Stimulated activated CD4-positive, alpha-beta T cell treated with anti-CD3 and anti-CD28 coated beads, Interleukin-1b, Interleukin-23, amount 100 ng/mL, for 24 hours (primary cell): ENCODE results near the gene NRXN3.
"Not testable (repeated sequence)": the region's sequence is repeated elsewhere in the genome, so short reads cannot be mapped to it uniquely, and the experiment has no call there.

Experiments
- DNase-seq, 4 experiments: peaks; one replicate each; pipeline ENCODE4 v3.0.0-alpha.2; 2020; ENCODE audit warnings: low read depth in 4 of 4, low spot score in 1 of 4

The NRXN3 gene

DNA sequence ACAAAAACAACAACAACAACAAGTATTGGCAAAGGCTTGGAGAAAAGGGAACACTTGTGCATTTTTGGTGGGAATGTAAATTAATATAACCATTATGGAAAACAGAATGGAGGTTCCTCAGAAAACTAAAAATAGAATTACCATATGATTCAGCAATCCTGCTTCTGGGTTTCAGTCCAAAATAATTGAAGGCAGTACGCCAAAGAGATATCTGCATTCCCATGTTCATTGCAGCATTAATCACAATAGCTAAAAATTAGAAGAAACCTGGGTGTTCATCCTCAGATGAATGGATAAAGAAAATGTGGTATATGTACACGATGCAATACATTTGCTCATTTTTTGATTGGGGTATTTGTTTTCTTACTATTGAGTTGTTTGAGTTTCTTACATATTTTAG, 813.0 kb downstream of the NRXN3 start:
- DNase-seq = no peak

DNA sequence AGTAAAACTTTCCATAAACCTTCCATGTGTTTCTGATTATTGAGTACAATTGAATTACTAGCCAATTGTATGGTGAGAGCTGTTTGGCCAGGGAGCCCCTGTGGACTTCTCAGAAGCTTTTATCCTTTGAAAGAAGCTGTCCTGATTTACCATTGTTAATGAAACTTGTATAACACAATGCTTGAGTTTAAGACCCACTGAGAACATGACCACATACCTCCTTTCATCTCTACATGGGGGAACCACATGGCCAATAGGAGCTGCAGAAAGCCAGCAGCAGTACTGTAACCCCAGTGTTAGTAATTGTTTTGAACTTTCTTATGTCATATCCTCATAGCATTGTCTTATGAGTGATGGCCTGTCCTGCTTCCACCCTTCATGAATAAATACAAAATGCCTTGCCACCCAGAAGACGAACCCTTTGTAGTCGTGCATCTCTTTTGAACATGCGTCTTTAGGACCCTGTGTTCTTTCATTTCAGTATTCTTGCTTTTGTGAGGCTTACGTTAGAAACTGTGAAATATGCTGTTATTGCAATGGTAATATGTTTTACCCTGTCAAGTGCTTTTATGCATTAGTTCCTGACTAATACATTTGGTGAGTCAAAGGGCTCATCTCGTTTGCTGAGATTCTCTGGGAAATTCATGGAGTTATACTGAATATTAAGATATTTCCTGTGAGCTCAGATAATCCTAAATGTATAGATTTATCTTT, 815.7 kb downstream of the NRXN3 start:
- DNase-seq = no peak

DNA sequence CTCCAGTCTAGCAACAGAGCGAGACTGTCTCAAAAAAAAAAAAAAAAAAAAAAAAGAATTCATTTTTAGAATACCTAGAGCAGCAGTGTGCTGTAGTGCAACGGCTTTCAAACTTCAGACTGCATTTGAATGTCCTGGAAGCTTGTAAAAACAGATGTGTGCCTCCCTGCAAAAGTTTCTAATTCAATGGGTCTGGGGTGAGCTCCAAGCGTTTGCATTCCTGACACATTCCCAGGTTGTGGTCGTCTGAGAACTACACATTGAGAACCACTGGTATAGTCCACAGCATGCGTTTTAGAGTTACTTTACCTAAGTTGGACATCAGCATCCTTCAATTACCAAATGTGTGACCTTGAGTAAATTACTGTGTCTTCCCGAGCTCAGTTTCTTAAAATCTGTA, 816.8 kb downstream of the NRXN3 start:
- no peak for DNase-seq

DNA sequence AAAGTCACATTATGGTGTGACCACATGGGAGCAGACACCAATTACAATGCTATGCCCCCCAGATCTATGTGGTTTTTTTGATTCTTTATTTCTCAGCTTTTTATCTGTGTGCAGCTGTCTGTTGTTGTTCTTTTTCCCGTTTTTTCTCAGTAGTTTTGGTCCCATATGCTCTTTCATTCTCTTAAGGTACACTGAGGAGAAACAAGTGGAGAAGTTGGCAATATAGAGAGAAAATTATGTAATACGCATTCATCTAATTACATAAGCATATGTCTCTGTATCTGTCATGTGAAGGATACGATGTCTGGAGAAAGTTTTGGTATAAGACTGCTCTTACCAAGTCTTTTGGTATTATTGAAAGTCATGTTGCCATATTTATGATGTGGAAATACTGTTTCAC, 819.0 kb downstream of the NRXN3 start:
- no peak for DNase-seq

DNA sequence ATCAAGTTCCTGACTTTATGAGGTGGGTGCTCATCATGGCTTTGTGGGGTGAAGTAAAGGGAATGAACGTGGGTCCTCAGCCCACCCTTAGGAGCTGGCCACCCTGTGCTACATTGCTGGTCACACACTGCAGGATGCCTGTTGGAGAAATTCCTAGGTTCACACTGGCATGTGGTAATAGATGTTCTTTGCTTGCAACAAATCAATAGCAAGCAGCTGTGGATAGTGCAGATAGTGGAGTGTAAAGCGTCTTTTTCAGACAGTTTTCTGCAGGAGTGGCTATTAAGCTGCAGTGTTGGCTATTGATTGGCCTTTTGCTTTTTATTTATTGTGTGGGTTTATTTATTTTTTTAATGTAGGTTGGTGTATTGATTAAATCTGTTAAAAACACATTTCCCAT, 822.7 kb downstream of the NRXN3 start:
- DNase-seq = no peak

DNA sequence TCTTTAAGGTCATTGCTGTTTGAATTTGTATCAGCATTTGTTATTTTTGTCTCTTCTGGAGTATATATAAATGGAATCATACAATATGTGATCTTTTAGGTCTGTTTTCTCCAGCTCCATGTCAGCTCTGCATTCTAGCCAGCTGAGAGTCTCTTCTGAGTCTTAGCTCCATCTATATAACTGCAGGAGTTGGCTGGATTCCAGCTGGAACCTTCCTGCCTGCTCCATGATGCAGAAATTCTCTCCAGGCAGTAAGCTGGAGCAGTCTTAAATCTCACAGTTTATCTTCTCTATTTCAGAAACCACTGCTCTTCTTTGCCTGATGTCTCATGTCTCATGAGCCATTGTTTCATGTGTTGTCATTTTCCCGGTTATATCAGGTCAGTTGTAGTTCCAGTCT, 827.6 kb downstream of the NRXN3 start:
- no peak for DNase-seq

DNA sequence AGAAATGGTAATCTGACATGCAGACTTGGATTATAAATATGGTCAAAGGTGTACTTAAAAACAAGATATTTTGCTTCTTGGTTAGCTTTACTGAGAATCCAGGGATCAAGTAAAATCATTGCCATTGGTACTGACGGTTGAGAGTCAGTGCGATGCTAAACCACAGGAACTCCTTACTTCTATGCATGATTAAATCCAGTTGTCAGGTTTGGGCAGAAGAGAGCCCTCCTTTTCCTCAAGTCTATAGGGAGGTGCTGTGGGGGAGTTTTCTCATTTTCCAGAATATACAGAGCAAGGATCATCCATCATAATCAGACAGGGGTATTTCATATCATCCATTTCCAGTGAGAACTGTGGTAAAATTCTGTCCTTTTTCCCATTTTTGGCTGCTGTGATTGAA, 839.1 kb downstream of the NRXN3 start:
- no peak for DNase-seq

DNA sequence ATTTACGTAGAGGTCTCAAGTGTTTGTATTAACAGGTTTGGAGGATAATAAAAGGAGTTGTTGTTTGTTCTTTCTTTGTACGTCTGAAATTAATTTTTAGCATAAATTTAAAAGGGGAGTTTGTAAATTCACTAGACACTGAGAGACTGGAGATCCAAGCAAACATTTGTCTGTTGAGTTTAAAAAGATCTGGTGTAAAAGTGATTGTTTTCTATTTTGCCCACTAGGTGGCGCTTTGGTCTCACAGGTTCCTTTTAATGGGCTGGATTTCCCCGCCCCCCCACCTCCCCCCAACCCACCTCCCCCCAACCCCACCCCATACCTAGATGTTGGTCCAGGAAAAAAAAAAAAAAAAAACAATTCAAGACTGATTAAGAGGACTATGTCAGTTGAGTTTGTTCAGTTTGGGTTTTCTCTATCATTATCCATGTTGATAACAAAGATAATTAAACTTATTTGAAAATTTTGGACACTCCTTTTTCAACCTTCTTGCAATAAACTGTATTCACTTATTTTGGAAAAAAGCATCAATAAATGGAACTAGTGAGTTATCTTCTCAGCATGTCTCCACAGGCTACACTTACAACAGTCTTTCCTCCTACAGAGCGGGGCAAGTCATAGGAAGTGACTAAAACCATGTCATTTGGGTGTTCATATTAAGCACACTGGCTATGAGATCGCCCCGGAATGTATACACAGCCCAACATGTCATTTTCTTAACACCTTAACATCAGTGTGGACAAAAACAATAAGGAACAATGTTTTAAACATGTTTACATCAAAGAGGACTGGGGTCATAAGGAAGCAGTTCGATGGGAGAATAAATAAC, 841.1 kb downstream of the NRXN3 start:
- no peak for DNase-seq

DNA sequence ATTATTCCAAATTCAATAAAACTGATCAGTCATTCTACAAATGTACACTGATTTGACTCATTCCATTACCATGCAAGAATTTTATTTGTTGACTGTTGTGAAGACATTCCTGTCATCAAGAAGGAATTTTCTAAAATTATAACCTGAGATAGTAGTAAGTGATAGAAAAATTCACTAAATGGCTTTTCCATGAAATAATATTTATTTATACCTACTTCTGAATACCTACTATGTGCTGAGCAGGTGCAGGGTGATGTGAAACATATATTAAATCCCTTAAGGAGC, 841.7 kb downstream of the NRXN3 start:
- no peak for DNase-seq

DNA sequence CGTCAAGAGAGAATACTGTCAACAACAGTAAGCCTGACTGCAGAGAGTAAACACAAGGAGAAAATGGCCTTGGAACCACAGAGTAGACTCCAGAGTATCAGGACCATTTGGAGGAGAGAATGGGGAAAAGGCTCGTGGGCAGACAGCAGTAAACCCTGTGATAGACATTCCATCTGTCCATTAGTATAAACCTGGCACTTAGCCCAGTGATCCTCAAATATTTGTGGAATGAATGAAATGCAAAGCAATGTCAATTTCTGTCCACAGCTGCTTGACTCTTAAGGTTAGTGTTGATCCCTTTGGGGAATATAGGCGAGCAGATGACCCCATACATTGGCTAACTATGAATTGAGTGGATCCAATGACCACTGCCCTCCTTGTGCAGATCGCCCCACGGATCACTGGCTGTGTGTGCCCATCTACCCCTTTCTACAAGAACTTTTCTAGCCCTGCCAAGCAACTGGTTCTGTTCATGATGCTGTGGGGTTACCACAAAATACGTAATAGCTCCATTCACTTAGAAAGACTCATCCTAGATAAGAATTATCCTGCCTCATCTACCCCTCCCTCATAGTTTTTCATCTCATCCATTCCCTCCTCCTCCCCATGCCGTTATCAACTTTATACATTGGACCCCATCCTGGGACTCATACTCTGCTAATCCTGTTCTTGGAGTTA, 846.8 kb downstream of the NRXN3 start:
- no peak for DNase-seq

DNA sequence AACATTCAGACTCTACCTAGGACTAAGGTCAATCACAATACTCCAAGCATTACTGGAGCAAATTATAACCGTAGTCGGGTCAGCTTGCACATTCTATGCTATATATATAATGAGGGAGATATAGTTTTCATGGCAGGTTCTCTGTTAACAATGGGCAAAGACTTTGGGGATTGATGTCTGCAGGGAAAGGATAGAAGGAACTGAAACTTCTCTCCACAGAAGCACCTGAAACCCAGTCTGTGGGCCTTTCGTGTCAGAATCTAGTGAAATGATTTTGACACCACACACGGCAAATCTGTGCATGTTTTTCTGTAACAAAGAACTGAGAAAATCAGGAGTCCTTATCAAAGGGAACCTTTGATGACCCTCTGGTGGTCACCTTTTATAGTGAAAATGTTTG, 847.4 kb downstream of the NRXN3 start:
- DNase-seq = no peak

DNA sequence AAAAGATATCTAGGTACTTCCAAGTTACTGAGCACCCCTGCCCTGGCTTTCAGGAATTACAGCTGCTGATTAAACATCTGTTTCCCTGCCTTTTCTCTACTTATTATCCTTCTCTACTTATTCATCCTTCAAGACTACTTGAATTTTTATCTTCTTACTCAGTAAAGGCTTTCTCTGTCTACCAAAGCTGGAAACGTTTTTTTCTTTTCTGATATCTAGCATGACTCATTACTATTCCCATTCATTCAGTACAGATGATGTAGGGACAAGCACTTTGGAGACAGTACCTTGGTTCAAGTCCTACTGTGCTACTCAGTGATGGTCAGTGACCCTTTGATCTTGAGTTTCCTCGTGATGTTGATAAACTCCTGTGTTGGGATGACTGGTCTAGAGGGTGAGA, 848.7 kb downstream of the NRXN3 start:
- no peak for DNase-seq

DNA sequence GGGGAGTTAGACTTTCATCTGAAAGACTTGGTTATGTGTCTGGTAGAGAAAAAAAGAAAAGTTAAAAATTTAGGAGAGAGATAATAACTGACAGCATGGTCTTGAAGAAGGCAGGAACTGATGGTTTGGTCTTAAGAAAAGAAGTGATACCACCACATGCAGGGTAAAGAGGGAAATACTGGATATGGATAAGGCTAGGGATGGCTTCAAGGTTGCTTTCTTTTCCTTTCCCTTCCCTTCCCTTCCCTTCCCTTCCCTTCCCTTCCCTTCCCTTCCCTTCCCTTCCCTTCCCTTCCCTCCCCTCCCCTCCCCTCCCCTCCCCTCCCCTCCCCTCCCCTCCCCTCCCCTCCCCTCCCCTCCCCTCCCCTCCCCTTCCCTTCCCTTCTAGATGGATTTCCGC, 849.7 kb downstream of the NRXN3 start:
- DNase-seq = not testable (repeated sequence)

DNA sequence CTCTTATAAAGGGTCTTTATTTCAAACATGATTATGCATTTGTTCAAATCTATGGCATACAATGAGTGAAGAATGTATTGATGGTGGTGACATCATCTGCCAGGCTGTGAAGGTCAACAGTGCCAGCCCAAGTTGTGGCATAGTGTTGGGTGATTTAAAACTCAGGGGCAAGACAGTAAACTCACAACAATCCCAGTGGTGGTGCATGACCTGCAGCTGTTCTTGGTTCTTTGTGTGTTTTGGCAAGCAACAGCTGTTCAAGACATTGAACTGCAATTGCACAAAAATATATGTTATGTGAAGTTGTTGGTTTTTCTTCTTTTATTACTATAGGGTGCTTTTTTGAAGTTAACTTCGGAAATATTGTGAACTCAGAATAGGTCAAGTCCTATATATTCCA, 851.6 kb downstream of the NRXN3 start:
- DNase-seq = no peak

DNA sequence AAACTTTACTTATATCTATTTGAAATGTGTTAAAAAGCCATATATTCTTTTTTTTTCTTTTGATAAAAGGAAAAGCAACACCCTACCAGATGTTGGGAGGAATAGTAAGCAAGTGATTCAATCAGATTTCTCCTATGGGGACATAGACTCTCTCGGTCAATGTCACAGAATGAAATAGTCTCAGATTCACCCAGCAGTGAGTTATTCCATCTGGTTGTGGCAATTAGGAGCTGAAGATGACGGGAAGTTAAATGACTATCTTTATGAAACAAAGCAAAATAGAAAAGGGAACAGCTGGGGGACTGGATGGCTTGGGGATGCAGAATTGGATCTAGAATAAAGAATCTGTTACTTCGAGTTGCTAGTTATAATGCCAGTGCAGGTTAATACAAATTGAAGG, 857.0 kb downstream of the NRXN3 start:
- DNase-seq = no peak

DNA sequence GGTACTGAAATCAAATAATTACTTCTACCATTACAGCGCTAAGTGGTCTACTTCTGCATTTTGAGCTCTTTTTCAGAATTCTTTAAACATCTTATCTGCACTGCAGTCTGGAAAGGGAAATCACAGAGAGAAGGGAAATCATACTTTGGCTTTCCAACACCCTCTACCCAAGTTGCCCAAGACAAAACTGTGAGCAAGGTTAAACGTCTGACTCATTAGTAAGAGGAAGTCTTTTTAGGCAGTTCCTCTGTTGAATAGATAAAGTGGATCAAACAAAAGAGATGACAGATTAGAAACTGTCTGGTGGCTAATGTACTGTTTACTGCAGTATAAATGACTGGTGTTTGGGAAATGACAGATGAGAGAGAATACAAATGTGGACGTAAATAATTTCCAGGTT, 858.1 kb downstream of the NRXN3 start:
- no peak for DNase-seq

DNA sequence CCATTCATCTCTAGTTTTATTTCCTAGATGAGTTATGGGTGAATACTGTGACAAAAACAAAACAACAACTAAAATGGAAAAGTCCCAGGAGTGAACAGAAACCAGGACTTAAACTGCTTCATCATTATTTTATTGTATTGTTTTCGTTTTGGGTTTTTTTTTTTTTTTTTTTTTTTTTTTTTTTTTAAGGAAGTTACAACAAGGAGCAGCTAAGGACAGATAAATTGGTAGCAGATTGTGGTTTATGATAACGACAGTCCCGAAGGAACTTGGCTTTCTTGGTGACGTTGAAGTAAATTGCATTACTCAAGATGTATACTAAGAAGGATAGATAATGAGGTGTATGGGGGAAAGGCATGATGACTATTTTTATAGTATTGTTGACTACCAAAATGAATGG, 866.3 kb downstream of the NRXN3 start:
- DNase-seq = no peak

DNA sequence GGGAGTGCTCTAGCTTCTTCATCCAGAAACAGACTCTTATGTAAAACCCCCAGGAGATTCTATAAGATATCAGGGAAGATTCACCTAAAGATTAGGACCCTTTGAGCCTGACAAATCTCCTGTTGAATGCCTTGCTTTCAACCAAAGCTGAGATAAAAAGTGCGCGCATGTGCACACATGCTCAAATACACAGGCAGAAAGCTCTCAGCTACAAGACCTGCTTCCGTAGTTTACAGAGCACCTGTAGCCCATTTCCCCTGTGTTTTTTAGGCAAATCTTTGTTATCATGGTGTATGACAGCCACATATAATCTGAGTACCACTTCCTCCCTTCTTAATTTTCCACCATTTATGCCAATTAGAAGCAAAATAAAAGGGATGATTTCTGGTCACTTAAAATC, 866.9 kb downstream of the NRXN3 start:
- no peak for DNase-seq

DNA sequence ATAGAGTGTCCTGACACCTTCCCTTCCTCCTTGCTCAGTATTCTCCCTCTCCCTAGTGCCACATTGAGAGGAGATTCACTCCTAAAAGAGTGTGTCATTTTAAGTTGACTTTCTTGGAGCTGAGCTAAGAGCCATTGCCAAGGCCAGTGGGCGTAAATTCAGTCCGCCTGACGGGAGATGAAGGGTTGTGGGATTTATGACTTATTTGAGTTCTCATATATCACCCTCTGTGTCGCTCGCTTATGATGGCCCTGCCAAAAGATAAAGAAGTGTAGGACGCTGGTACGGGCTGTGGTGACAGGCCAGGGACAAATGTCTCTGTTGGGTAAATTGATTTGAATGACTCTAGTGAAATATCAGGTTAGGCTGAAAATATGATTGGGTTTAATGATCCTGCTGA, 867.4 kb downstream of the NRXN3 start:
- DNase-seq = no peak

DNA sequence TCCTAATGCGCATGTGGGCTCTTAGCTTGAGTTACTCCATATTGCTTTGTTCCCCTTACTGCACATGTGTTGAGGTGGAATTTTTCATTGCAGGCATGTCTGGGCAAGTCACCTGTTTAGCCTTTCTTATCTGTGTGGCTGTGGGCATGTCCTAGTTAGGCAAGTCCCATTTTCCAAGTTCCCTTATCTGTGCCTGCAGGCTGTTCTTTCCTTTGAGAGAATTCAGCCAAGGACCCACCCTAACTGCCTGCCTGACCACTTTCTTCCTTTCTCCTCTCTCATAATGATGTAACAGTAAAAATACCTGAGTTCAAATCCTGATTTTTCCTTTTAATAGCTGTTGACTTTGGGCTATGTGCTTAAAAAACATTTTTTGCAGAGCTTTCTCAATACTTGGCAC, 870.6 kb downstream of the NRXN3 start:
- no peak for DNase-seq

DNA sequence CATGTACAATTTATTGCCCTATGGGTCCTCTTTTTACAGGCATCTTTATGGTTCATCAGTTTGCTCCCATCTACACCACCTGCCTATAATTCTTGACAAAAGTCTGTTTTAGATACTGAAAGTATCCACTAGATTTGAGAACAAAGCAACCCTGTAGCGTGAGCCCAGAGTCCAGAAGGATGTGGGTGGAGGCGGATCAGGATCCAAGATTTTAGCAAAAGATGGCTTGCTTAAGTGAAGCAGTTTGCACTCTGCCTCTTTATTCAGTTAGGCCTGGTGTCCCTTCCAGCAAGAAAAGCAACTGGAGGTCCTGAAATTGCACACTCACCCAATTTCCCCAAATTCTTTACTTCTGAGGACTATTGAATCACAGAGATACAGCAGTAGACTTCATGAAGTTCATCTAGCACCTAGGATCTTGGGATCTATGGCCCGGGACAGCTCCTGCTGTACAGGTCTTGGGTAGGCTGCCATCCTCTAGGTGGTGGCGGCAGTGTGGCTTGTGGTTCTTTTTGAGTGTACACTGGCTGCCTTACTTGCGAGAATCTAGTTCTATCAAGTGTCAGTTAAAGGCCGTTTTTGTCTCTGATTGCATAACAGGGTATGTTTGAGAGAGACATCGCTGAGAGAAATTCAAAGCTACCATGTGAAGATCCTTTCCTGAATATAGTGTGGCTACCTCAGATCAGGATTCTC, 873.2 kb downstream of the NRXN3 start:
- no peak for DNase-seq
